Measurements from ENCODE around the gene REXO1.
"Not testable (repeated sequence)": the region's sequence is repeated elsewhere in the genome, so short reads cannot be mapped to it uniquely, and the experiment has no call there.

Gene REXO1

DNA sequence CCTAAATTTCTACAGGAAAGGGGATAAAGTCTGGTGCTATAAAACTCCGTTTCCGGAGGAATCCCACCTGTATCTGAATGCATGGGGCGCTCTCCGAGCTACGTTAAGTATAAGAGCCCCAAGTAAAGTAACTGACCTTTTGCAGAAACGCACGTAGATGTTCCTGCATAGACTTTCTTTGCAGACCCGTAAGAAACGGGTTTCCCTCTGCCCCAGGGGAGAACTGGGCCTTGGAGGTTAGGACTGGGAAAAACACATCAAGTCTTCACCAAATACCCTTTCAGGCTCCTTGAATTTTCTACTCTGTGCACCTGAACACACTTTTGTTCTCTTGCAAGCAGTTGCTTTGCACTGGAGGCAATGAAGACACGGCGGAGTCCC is 27.0 kb upstream of the REXO1 start:
- DNase-seq, result not testable (repeated sequence)

DNA sequence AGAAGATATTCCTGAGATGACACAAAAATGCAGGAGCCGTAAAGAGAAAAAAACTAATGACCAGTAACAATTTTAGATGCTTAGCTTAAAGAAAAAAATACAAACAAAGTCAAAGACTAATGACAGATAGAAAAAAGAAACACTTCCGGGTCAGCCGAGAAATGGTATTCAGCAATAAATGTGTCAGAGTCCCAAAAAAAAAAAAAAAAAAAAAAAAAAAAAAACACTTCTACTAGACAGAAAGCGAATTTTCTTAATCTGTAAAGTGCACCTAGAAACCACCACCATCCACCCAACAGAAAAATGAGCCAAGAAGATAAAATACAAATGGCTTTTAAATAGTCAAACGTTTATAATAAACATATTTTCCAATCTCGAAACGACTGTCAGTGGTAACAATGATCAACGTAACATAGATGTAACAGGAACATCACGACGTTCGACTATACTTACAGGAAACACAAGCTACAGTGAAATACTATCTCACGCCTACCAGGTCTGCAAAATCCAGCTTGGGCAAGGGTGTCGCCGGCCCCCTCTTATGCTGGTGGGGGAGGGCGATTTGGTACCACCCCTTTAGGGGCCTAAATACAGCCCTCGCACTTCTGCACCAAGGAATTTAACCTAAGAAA is 26.4 kb upstream of the REXO1 start:
- DNase-seq, result peak; percentile 46

DNA sequence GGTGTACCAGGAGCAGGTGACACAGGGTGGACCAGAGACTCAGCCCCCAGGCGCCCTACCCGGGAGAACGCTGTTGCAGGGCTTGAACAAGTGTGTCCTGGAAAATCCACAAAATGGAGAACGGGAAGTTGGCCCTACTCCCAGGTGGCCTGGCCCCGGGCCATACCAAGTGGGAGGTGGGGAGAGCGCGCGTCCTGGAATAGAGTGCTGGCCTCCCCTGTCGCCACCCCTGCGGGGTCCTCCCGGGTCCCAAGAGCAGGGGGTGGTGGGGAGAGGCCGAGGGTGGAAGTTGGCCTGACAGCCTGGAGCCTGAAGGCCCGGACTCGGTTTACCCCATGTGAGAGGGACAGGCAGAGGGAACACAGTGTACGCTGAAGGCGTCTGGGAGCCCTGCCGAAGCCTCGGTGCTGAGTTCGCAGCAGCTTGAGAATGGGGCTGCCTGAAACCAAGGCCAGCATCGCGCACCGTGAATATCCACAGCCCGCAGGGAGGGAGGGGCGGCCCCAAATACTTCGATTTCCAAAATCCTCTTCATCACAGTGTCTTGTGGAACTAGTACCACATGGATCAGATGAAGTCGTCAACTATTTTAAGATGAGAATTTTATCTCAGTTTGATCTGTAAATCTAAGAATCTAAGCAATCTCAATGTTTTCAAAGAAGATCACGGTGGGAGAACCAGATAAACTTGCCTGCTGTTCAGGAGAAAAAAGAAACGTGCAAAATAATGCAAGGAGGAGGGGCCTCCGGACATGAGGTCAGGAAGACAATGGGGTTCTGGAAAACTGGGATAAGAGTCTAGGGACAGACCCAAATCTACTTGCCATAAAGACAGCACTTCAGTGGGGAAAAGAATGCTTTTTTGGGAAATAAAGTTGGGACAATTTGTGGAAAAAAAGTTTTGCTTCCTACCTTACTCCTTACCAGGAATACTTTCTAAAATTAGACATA is 25.5 kb upstream of the REXO1 start:
- peak; percentile 51 for DNase-seq

DNA sequence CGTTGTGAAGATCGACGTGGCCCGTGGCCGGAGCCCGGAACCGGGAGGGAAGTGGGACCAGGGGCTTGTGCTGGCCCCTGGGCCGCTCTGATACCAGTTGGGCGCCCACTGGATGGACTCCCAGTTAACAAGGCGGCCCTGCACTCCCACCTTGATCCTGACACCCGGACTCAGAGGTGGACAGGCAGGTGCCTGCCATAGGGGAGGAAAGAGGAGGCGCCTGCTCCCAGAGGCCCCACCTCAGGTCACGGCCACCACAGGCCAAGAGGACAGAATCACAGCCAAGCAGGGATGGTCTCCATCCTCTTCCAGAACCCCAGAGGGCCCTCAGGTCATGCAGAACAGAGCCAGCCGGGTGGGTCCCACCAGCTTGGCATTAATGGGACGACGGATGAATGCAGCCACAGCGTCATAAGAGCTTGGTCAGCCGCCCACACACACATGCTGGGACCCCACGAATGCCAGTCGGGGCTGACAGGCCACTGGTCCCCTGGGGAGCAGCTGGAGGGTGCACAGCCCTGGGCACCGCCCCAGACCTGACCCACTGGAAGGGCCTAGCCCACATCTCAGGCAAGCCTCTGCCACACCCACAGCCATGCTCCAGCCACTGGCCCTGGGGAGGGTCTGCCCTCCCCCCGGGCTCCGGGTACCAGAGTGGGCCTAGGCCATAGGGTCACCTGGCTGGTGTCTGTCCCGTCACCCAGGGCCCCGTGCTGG is 24.7 kb upstream of the REXO1 start:
- DNase-seq, result no peak

DNA sequence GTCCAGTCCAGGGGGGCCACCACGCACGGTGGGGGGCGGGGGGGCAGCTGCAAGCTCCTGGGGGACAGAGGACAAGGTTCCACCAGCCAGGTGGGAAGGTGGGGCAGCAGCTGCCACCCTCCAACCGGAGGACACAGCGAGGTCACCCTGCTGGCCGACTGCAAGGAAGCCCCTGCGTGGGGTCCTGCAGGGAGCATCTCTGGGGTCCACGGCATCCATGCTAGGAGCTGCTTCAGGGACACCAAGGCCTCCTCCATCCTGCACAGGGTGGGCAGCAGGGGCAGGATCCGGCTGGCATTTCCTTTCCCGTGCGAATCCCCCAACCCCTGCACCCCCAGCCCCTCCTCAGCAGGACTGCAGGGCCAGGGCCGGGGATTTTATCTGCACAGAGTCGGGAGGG is 23.3 kb upstream of the REXO1 start:
- DNase-seq, result no peak

DNA sequence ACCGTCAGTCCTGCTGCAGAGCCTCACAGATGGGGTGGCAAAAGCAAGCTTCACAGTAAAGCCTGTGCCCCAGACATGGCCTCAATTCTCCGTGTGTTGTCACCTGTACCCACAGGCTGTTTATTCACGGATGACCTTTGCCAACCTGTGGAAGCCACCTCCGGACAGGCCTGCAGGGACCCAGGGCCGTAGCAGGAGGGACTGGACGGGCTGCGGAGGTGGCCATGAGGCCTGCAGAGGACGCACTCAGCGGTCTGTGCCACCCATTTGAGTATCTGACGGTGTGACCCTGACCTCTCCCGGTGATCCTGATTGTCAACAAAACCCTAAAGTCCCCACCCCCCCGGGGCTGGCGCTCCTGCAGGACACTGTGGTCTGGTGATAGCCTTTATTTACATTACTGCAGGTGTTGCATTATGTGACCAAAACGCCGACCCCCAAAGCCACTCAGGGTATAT is 22.9 kb upstream of the REXO1 start:
- DNase-seq, result no peak

DNA sequence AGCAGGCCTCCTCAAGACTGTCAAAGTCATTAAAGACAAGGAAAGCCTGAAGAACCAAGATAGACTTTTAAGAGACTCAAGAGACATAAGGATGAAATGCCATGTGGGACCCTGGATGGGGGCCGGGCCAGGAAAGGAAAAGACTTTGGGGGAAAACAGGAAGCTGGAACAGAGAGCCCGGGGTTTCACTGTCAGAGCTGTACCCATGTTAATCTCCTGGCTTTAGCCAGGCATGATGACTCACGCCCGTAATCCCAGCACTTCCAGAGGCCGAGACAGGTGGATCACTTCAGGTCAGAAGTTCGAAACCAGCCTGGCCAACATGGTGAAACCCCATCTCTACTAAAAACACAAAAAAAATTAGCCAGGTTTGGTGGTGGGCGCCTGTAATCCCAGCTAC is 20.7 kb upstream of the REXO1 start:
- DNase-seq, result no peak

DNA sequence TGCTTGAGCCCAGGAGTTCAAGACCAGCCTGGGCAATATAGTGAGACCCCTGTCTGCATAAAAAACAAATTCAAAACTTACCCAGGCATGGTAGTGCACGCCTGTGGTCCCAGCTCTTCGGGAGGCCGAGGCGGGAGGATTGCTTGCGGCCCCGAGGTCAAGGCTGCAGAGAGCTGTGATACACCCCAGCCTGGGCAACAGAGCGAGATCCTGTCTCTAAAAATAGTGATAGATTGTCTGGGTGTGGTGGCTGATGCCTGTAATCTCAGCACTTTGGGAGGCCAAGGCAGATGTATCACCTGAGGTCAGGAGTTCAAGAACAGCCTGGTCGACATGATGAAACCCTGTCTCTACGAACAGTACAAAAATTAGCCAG is 19.1 kb upstream of the REXO1 start:
- no peak for DNase-seq

DNA sequence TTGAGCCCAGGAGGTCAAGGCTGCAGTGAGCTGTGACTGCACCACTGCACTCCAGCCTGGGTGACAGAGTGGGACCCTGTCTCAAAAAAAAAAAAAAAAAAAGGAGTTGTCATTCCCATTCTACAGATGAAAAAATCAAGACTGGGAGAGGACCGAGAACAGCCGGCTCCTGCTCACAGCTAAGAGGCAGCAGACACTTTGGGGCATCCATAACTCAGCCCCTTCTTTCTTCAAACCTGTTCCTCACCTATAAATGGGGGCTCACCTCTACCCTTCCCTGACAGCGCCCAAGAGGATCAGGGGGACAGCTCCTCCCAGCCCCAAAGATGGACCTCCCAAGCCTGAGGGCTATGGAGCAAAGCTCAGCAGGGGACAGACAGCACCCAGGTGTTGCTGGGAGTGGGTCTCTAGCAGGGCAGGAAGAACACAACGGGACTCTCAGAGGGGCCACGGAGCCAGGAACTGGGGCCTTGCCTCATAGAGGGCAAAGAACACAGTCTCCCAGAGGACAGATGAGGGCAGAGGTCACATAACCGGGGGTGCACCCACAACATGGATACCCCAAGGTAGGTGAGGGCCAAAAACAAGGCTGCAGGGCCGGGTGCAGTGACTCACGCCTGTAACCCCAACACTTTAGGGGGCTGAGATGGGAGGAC is 18.5 kb upstream of the REXO1 start:
- no peak for DNase-seq

DNA sequence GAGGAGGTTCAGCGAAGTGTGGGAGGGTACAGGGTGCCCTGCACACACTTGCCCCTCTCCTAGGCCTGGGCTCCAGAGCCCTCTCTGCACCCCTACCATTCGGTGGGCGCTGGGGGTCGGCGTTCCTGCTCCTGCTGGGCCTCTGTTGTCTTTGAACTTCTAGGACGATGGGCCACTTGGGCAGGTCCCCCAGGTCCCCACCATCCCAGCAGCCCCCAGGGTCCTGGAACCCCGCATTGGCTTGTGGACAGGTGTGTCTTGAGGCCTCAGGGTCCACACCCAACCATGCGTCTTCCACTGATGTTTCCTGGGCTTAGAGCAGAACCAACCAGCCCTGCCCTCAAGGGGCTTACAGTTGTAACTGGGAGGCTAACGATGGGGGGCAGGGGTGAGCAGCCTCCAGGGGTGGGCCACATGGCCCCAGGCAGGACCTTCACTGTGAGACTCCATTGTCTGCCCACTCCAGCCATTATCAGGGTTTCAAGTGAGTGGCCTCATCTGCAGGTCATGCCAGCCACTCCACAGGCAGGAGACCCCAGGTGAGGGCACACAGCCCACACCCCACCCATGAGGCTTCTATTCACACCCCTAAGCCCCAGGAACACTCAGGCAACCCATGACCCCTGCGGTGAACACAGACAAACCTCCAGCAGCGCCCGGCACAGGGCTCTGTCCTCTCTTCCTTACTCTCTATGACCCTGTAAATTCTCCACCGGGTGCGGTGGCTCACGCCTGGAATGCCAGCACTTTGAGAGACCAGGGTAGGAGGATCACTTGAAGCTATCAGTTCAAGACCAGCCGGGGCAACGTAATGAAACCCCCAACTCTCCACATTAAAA is 17.1 kb upstream of the REXO1 start:
- DNase-seq, result no peak

DNA sequence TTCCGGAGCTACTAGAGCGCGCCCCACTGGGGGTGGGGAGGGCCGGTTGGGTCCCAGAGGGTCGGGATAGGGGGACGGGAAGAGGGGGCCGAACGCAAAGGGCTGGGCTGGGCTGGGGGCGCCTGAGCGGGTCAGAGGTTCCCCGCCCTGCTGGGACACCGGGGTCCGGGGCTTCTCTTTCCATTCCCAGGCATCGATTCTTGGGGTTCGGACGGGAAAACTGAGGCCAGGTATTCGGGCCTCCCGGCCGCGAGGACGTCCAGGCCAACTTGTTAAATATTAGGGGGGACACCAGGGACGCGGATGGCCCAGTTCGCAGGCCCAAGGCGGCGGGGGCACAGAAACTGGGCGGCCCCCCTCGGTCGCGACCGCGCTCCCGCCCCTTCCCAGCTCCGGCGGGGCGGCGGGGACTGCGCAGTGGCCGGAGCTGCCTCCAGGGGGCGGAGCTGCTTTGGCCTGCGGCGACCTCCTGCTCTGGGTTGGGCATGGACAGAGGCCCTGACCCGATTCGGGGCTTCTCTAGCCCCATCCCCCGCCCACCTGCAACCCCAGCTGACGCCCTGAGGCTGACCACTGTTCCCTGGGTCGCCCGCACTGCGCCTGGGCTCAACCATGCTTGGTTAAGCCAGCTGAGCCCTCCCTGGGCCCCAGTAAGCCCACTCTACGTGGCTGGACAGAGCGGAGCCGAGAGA is 16.3 kb upstream of the REXO1 start:
- DNase-seq, result no peak

DNA sequence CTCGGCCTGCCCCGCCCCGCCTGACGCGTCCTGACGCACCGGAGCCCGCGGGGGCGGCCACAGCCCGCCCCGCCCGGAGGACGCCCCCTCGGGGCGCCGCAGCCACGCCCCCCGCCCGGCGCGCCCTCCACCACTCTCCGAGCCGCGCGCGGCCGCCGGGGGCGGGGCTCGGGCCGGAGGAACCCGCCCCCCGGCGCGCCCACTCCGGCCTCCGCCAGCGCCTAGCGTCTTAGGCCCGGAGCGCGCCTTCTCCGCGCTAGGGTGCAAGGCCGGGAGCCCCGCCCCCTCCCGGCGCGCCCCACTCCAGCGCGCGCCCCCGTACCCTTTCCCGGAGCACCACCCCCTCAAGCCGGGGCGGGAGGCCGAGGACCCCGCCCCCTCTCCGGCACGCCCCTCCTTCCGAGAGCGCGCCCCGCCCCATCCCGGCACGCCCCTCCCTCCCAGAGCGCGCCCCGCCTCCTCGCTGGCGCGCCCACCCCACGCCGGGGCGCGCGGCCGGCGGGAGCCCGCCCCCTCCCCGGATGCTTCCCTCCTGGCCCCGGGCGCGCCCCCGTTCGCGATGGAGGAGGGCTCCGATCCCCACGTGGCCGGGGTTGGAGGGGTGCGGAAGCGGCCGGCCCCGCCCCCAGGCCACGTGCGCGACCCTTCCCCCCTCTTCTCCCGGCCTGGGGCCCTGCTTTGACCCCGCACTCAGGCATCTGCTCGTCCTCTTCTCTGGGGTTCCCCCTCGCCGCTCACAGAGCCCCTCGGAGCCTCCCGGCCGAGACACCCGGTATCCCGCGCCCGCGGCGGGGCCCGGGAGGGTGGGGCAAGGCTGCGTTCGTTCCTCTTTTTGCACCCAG is 15.6 kb upstream of the REXO1 start:
- peak; percentile 90 for DNase-seq

DNA sequence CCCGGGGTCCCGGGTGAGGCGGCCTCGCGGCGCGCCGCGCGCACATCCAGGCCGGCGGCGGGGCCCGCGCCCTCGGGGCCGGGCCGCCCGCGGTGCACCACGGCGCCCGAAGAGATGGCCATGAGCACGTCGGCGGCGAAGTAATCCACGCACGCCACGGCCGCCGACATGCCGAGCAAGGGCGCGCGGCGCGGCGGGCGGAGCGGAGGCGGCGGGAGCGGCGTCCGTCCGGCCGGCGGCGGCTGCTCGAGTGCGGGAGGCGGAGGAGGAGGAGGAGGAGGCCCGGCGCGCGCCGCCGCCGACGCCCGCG is 15.0 kb upstream of the REXO1 start, which contains the start of gene KLF16:
TSS of gene KLF16 (minus strand) at position 252 of the 310 bp plus-strand sequence. CDS start at position 170, 82 bp downstream.
- no peak for DNase-seq

DNA sequence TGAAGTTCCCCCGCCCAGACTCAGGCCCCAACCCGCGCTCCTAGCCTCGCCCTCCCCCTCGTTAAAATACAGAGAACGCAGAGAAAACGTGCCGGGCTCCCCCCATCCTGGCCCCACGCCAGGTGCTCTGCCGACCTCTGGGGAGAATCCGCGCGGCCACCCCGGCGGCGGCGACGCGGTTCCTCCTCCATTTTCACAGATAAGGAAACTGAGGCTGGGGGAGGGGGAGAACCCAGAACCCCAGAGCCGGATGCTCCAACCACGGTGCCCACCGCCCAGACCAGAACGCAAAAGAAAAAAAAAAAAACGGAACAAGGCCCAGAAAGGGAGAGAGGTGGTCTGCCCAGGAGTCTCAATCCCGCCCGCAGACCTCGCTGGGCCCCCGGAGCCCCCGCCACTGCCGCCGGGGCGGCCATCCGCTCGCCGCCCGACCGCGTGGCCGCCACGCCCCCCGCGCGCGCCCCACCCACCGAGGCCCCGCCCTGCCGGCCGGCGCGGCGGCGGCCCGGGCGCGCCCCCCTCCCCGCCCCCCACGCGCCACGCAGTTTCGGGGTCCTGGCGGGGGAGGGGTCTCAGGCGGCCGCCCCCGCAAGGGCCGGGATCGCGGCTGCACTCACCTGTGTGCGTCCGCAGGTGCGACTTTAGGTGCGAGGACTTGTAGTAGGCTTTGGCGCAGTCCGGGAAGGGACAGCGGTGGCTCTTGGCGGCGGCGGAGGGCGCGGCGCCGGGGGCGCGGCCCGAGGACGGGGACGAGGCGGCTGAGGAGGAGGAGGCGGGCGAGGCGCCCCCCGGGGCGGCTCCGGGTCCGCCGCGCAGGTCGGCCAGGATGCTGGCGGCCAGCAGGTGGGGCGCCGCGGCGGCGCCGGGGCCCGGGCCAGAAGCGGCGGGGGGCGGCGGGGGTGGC is 14.4 kb upstream of the REXO1 start:
- DNase-seq, result no peak

DNA sequence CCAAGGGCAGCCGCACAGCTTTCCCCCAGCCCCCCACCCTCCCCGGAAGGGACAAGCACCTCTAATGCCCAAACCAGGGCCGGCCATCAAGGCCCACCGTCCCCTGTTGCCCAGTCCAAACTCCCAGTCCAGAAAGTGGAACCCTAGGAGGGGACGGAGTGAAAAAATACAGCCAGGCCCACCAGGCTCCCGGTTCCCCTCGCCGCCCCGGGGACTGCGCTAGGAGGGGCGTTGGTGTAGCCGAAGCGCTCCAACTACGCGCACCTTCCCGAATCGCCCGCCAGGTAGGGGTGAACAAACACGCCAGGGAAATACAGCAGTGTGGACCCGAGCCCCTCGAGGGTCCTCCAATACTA is 13.8 kb upstream of the REXO1 start:
- DNase-seq, result no peak

DNA sequence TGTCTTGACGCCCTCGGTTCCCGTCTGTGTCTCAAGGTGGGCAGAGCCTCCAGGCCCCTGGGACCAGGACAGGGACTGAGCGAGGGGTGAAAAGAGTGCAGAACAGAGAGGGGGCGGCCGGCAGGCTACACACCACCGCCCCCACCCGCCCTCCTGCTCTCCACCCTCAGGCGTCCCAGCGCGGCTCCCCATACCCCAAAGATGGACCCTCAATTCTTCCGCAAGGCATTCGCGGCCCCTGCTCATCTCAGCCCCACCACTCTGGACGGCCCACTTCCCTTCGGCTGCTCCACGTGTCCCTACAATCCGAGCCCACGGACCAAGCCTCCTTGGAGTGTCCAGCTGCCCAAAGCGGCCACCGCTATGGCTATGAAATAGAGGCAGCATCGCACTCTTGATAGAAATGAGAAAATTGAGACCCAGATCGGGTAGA is 13.3 kb upstream of the REXO1 start:
- DNase-seq, result no peak

DNA sequence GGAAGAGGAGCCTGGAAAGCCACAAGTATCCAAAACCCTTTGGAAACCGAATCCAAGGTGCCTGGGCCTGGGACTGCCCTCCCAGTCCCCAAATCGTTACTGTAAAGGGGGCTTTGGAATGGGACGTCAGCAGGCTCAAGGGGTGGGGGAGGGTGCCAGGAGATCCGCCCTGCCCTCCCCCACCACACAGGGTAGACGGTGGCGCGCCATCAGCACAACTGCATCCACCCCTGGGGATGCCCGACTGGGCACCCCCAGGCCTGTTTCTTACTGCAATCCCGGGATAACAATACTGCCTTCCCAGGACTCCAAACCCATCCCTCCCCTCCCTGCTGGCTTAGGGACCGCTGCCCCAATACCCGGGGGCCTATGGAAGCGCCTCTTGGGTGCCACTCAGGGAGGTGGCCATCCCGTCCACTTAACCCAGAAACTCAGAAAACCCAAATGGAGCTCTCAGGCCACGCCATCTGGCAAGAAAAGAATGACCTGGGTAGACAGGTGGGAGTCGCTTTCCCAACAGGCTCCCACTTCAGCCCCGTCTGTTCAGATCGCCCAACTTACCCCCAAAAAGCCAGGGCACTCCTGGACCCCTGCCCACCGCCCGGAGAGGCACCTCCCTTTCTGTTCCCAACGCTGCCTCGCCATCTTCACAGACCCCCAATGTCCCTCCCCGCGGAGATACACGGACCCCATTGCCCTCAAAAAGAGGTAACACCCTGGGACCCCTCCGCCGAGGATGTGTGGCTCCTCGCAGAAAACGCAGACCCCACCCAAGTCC is 12.7 kb upstream of the REXO1 start:
- DNase-seq, result no peak

DNA sequence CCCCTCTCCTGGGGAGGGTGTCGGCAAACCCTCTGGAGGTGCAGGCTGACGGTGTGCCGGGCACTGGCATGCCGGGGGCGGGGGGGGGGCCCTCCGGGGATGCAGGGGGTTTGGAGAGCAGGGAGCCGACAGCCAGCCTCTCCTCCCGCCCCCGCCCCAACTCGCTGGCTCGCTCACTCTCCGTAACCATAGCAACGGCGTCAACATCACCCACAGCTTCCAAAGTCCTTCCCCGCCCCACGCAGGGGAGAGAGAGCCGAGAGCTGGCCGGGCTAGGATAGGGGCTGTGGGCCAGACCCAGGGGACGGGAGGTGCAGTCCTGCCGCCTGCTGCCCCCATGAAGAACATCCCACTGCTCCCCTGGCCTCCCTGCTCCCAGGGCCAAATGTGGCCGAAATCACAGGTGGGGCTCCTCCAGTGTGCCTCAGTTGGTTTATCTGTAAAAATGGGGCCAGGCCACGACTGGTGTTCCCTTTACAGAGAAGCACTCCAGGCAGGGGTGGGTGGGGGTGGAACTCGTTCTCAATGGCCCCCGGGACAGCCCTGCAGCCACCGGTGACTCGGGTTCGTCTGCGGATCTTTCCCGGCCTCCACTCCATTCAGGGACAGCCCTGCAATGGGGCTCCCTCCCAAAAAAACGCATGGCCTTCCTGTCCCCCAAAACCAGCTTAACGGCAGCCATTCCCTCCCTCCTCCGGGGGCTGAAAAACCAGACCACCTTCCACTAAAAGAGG is 11.9 kb upstream of the REXO1 start:
- no peak for DNase-seq
